HCT116 (cell line): ENCODE data around the gene GABRQ. TPM values are rescaled to one million over a fixed set of nuclear protein-coding genes. Genes with fewer than 3 reads are reported as not detected.

Source experiments
- ATAC-seq: fragments of 200-7000 bp; cut with Tn5 transposase; 2 replicates; pipeline ENCODE4 v1.9.1; 2020; ENCODE audit warnings: mild to moderate bottlenecking, moderate library complexity
- BruUV-seq: library from RNA; stranded (reverse); fragments of 400-500 nt; replicated peaks from 2 replicates; lab custom pipeline; 2021; lab: Mats Ljungman, UMichigan
- CTCF ChIA-PET: fragments of 300-600 bp; sonication (Branson Sonifier 250); formaldehyde crosslinking; loops from one replicate; lab custom pipeline; 2021; ENCODE audit warnings: antibody characterized with exemption; lab: Charles Lee
- POLR2A ChIA-PET: fragments of 300-600, 350-600 bp; sonication (Branson Sonifier 250); formaldehyde crosslinking; loops from one replicate; lab custom pipeline; 2021; ENCODE audit warnings: antibody characterized with exemption; lab: Charles Lee
- RAD21 ChIA-PET, 2 experiments: fragments of 300-600 bp; sonication (Branson Sonifier 250); formaldehyde crosslinking; loops; one replicate each; lab custom pipeline; 2023; ENCODE audit warnings: low total read pairs in 2 of 2; ENCODE audit not compliant: uncharacterized antibody in 2 of 2, unreplicated experiment in 2 of 2, low non-redundant PET in 1 of 2; lab: Charles Lee
- DNase-seq: peaks from one replicate; pipeline ENCODE4 v3.0.0-alpha.2; 2010; ENCODE audit warnings: low read depth, low spot score
- H2AFZ ChIP-seq: fragments of 200-600 bp; shearing (Covaris generic), sonication (generic); 2 replicates; pipeline ENCODE4 v1.6.1; 2017; ENCODE audit warnings: low read depth, mixed run types, mixed read lengths, antibody characterized with exemption, low read length; ENCODE audit not compliant: poor library complexity, severe bottlenecking
- H3K27ac ChIP-seq: 2 replicates; pipeline ENCODE4 v1.5.1; 2012; ENCODE audit warnings: low read depth, low read length
- H3K27me3 ChIP-seq: fragments of 200-600 bp; sonication (generic); 2 replicates; pipeline ENCODE4 v1.6.1; 2016; ENCODE audit warnings: mixed run types, low read length, mixed read lengths; ENCODE audit not compliant: insufficient read depth
- H3K36me3 ChIP-seq, 2 experiments: fragments of 200-500 bp in 1 of 2; fragments of 200-600 bp in 1 of 2; sonication (Bioruptor generic) in 1 of 2; sonication (generic) in 1 of 2; 2 replicates each; pipeline versions ENCODE4 v1.5.1 to v1.6.1; 2014 to 2016; ENCODE audit warnings: low read length in 2 of 2, inconsistent platforms in 1 of 2, mixed read lengths in 1 of 2, mixed run types in 1 of 2; ENCODE audit not compliant: insufficient read depth in 2 of 2, control insufficient read depth in 1 of 2
- H3K4me1 ChIP-seq, 2 experiments: fragments of 200-600 bp in 1 of 2; sonication (generic) in 1 of 2; 2 replicates each; pipeline versions ENCODE4 v1.5.1 to v1.6.1; 2012 to 2017; ENCODE audit warnings: low read length in 2 of 2, inconsistent platforms in 1 of 2, mild to moderate bottlenecking in 1 of 2, mixed read lengths in 1 of 2, mixed run types in 1 of 2, moderate library complexity in 1 of 2; ENCODE audit not compliant: insufficient read depth in 2 of 2, control insufficient read depth in 1 of 2
- H3K4me2 ChIP-seq: fragments of 200-600 bp; sonication (generic); 2 replicates; pipeline ENCODE4 v1.6.1; 2017; ENCODE audit warnings: mixed run types, low read length, mixed read lengths
- H3K4me3 ChIP-seq, 2 experiments: fragments of 200-600 bp in 1 of 2; sonication (generic) in 1 of 2; replicated peaks in 1 of 2; 2 replicates each; pipeline ENCODE4 v1.5.1; 2011 to 2016; ENCODE audit warnings: low read length in 2 of 2, control low read depth in 1 of 2, low read depth in 1 of 2, mild to moderate bottlenecking in 1 of 2, mixed read lengths in 1 of 2, mixed run types in 1 of 2
- H3K79me2 ChIP-seq: fragments of 200-600 bp; sonication (generic); 2 replicates; pipeline ENCODE4 v1.6.1; 2017; ENCODE audit warnings: mild to moderate bottlenecking, mixed run types, low read length, moderate library complexity, mixed read lengths; ENCODE audit not compliant: insufficient read depth
- H3K9ac ChIP-seq: fragments of 200-600 bp; sonication (generic); 2 replicates; pipeline ENCODE4 v1.6.1; 2016; ENCODE audit warnings: low read length, mixed read lengths
- H3K9me2 ChIP-seq: fragments of 200-600 bp; sonication (generic), shearing (Covaris generic); 2 replicates; pipeline ENCODE4 v1.6.1; 2017; ENCODE audit warnings: mixed run types, mild to moderate bottlenecking, moderate library complexity; ENCODE audit not compliant: insufficient read depth
- H3K9me3 ChIP-seq, 2 experiments: fragments of 200-500 bp in 1 of 2; fragments of 200-600 bp in 1 of 2; sonication (Bioruptor generic) in 1 of 2; sonication (generic) in 1 of 2; 2 replicates each; pipeline ENCODE4 v1.6.1; 2014 to 2017; ENCODE audit warnings: low read length in 2 of 2, mixed read lengths in 2 of 2, inconsistent platforms in 1 of 2, low read depth in 1 of 2, mild to moderate bottlenecking in 1 of 2, mixed run types in 1 of 2, moderate library complexity in 1 of 2; ENCODE audit not compliant: control insufficient read depth in 1 of 2, insufficient read depth in 1 of 2
- H4K20me1 ChIP-seq: fragments of 200-600 bp; sonication (generic), shearing (Covaris generic); 2 replicates; pipeline ENCODE4 v1.6.1; 2017; ENCODE audit warnings: mixed run types, mild to moderate bottlenecking, moderate library complexity; ENCODE audit not compliant: insufficient read depth
- CBX3 ChIP-seq: IDR thresholded peaks from 2 replicates; pipeline ENCODE4 v1.6.1; 2012; ENCODE audit warnings: low read depth
- CEBPB ChIP-seq: IDR thresholded peaks from 2 replicates; pipeline ENCODE4 v1.6.1; 2012; ENCODE audit warnings: low read depth
- ELF1 ChIP-seq: IDR thresholded peaks from 2 replicates; pipeline ENCODE4 v1.6.1; 2012; ENCODE audit warnings: low read depth, borderline replicate concordance
- EZH2 ChIP-seq: fragments of 200-600 bp; sonication (generic); IDR thresholded peaks from 2 replicates; pipeline ENCODE4 v1.6.1; 2017; ENCODE audit warnings: antibody characterized with exemption, mixed run types
- EZH2phosphoT487 ChIP-seq: fragments of 200-600 bp; IDR thresholded peaks from 2 replicates; pipeline ENCODE4 v1.6.1; 2018; ENCODE audit warnings: antibody characterized with exemption, borderline replicate concordance
- FOSL1 ChIP-seq: IDR thresholded peaks from 2 replicates; pipeline ENCODE4 v1.6.1; 2012; ENCODE audit warnings: low read depth
- POLR2A ChIP-seq: IDR thresholded peaks from 2 replicates; pipeline ENCODE4 v1.7.0; 2011; ENCODE audit warnings: borderline replicate concordance; ENCODE audit not compliant: insufficient read depth, insufficient read length; ENCODE audit errors: extremely low read depth
- POLR2AphosphoS5 ChIP-seq: IDR thresholded peaks from 2 replicates; pipeline ENCODE4 v1.6.1; 2011; ENCODE audit warnings: mild to moderate bottlenecking, low read depth, low read length, moderate library complexity
- RAD21 ChIP-seq: IDR thresholded peaks from 2 replicates; pipeline ENCODE4 v1.6.1; 2012; ENCODE audit warnings: low read depth, mild to moderate bottlenecking
- SIN3A ChIP-seq: IDR thresholded peaks from 2 replicates; pipeline ENCODE4 v1.6.1; 2012; ENCODE audit warnings: low read depth
- SP1 ChIP-seq: IDR thresholded peaks from 2 replicates; pipeline ENCODE4 v1.6.1; 2012; ENCODE audit warnings: low read depth
- SRF ChIP-seq: IDR thresholded peaks from 2 replicates; pipeline ENCODE4 v1.6.1; 2012; ENCODE audit warnings: low read depth
- TCF7L2 ChIP-seq: IDR thresholded peaks from 2 replicates; pipeline ENCODE4 v1.7.0; 2011; ENCODE audit warnings: borderline replicate concordance, inconsistent platforms; ENCODE audit not compliant: insufficient read depth, insufficient read length; ENCODE audit errors: extremely low read depth
- YY1 ChIP-seq: IDR thresholded peaks from 2 replicates; pipeline ENCODE4 v1.6.1; 2011; ENCODE audit warnings: low read length, low read depth, moderate library complexity, mild to moderate bottlenecking; ENCODE audit not compliant: insufficient replicate concordance; ENCODE audit errors: extremely low read depth
- ZFX ChIP-seq: fragments of 450-650 bp; IDR thresholded peaks from 2 replicates; pipeline ENCODE4 v1.6.1; 2017
- intact Hi-C: fragments of 100-400 bp; cut with micrococcal nuclease; formaldehyde crosslinking; loops from 2 replicates; pipeline ENCODE4 v1.10.0; 2022
- total RNA-seq: library from RNA; stranded (reverse); gene quantifications from one replicate; pipeline ENCODE4 v1.2.1, GENCODE V29; 2021; ENCODE audit not compliant: unreplicated experiment
- TF ChIP-seq, protein P1 (sequence below): IDR thresholded peaks from 2 replicates; pipeline ENCODE4 v1.6.1; 2012
- TF ChIP-seq, protein P2 (sequence below): IDR thresholded peaks from 2 replicates; pipeline ENCODE4 v1.6.1; 2012; ENCODE audit warnings: low read depth
- TF ChIP-seq, protein P3 (sequence below), 3 experiments: fragments of 200-600 bp in 1 of 3; sonication (generic) in 1 of 3; IDR thresholded peaks in 2 of 3; conservative IDR thresholded peaks in 1 of 3; 2 replicates each; pipeline ENCODE4 v1.5.1; 2012 to 2017; ENCODE audit warnings: low read depth in 2 of 3, low read length in 2 of 3, antibody characterized with exemption in 1 of 3, borderline replicate concordance in 1 of 3, control low read depth in 1 of 3, mild to moderate bottlenecking in 1 of 3, mixed read lengths in 1 of 3, mixed run types in 1 of 3, moderate library complexity in 1 of 3; ENCODE audit not compliant: insufficient read depth in 1 of 3
- TF ChIP-seq, protein P4 (sequence below): IDR thresholded peaks from 2 replicates; pipeline ENCODE4 v1.6.1; 2011; ENCODE audit warnings: mild to moderate bottlenecking, low read length, moderate library complexity; ENCODE audit not compliant: insufficient replicate concordance; ENCODE audit errors: extremely low read depth

Gene GABRQ
- total RNA-seq, 1 experiment from 2014 or later = 4.2 TPM

DNA sequence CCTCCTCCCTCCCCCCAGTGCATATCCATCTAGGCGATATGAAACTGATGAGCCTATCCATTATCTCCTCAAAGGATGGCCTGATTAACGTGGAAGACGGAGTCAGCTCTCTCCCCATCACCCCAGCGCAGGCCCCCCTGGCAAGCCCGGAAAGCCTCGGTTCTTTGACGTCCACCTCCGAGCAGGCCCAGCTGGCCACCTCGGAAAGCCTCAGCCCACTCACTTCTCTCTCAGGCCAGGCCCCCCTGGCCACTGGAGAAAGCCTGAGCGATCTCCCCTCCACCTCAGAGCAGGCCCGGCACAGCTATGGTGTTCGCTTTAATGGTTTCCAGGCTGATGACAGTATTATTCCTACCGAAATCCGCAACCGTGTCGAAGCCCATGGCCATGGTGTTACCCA, 14.8 kb downstream of the GABRQ start:
- Histone ChIP-seq H3K4me1 (no peaks in the 10 kb centered on the region), H4K20me1 (no peaks in the 10 kb centered on the region), H3K9me2 (no peaks in the 10 kb centered on the region), H3K9ac (no peak overlapping the region), H3K4me3 (no peak overlapping the region), H3K9me3 (no peaks in the 10 kb centered on the region), H3K36me3 (no peaks in the 10 kb centered on the region), H3K4me2 (no peak overlapping the region), H2AFZ (no peak overlapping the region), H3K27ac (no peak overlapping the region), H3K79me2 (no peaks in the 10 kb centered on the region), H3K27me3 (no peaks in the 10 kb centered on the region)
- ChIA-PET POLR2A (no interaction called here), CTCF (no interaction called here), RAD21 (no interaction called here)
- DNase-seq (no peak), ATAC-seq (no peak)
- BruUV-seq = no TSS peak
- TF ChIP-seq, protein P1, sequence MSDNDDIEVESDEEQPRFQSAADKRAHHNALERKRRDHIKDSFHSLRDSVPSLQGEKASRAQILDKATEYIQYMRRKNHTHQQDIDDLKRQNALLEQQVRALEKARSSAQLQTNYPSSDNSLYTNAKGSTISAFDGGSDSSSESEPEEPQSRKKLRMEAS = no peak
- no peak for TF ChIP-seq YY1
- no peak for TF ChIP-seq TCF7L2
- TF ChIP-seq POLR2AphosphoS5 = no peak
- TF ChIP-seq EZH2phosphoT487 = no peak
- TF ChIP-seq ZFX = no peak
- TF ChIP-seq POLR2A = no peak
- TF ChIP-seq EZH2 = no peak
- no peak for TF ChIP-seq ELF1
- TF ChIP-seq CBX3 = no peak
- TF ChIP-seq RAD21 = no peak
- TF ChIP-seq SIN3A = no peak
- no peak for TF ChIP-seq FOSL1
- no peak for TF ChIP-seq SRF
- TF ChIP-seq, protein P2, sequence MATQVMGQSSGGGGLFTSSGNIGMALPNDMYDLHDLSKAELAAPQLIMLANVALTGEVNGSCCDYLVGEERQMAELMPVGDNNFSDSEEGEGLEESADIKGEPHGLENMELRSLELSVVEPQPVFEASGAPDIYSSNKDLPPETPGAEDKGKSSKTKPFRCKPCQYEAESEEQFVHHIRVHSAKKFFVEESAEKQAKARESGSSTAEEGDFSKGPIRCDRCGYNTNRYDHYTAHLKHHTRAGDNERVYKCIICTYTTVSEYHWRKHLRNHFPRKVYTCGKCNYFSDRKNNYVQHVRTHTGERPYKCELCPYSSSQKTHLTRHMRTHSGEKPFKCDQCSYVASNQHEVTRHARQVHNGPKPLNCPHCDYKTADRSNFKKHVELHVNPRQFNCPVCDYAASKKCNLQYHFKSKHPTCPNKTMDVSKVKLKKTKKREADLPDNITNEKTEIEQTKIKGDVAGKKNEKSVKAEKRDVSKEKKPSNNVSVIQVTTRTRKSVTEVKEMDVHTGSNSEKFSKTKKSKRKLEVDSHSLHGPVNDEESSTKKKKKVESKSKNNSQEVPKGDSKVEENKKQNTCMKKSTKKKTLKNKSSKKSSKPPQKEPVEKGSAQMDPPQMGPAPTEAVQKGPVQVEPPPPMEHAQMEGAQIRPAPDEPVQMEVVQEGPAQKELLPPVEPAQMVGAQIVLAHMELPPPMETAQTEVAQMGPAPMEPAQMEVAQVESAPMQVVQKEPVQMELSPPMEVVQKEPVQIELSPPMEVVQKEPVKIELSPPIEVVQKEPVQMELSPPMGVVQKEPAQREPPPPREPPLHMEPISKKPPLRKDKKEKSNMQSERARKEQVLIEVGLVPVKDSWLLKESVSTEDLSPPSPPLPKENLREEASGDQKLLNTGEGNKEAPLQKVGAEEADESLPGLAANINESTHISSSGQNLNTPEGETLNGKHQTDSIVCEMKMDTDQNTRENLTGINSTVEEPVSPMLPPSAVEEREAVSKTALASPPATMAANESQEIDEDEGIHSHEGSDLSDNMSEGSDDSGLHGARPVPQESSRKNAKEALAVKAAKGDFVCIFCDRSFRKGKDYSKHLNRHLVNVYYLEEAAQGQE = no peak
- TF ChIP-seq, protein P3, sequence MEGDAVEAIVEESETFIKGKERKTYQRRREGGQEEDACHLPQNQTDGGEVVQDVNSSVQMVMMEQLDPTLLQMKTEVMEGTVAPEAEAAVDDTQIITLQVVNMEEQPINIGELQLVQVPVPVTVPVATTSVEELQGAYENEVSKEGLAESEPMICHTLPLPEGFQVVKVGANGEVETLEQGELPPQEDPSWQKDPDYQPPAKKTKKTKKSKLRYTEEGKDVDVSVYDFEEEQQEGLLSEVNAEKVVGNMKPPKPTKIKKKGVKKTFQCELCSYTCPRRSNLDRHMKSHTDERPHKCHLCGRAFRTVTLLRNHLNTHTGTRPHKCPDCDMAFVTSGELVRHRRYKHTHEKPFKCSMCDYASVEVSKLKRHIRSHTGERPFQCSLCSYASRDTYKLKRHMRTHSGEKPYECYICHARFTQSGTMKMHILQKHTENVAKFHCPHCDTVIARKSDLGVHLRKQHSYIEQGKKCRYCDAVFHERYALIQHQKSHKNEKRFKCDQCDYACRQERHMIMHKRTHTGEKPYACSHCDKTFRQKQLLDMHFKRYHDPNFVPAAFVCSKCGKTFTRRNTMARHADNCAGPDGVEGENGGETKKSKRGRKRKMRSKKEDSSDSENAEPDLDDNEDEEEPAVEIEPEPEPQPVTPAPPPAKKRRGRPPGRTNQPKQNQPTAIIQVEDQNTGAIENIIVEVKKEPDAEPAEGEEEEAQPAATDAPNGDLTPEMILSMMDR (IDR thresholded peaks at IDR 0.05 in 2 of 3, conservative IDR thresholded peaks at IDR 0.05 in 1 of 3; ENCODE audit: borderline replicate concordance in 1 of 3, insufficient read depth in 1 of 3, low read depth in 2 of 3, low read length in 2 of 3) = no peak
- no peak for TF ChIP-seq CEBPB
- TF ChIP-seq SP1 = no peak
- TF ChIP-seq, protein P4, sequence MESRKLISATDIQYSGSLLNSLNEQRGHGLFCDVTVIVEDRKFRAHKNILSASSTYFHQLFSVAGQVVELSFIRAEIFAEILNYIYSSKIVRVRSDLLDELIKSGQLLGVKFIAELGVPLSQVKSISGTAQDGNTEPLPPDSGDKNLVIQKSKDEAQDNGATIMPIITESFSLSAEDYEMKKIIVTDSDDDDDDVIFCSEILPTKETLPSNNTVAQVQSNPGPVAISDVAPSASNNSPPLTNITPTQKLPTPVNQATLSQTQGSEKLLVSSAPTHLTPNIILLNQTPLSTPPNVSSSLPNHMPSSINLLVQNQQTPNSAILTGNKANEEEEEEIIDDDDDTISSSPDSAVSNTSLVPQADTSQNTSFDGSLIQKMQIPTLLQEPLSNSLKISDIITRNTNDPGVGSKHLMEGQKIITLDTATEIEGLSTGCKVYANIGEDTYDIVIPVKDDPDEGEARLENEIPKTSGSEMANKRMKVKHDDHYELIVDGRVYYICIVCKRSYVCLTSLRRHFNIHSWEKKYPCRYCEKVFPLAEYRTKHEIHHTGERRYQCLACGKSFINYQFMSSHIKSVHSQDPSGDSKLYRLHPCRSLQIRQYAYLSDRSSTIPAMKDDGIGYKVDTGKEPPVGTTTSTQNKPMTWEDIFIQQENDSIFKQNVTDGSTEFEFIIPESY = no peak
- intact Hi-C loops = no loop called here
